Large intestine (tissue), 1 donor: ENCODE data around the gene SPATA3. TPM values are rescaled to one million over a fixed set of nuclear protein-coding genes. Genes with fewer than 3 reads are reported as not detected.

ENCODE experiments used
- polyA plus RNA-seq: library from polyadenylated mRNA; unstranded; fragments of 120-200 nt; gene quantifications from one replicate; pipeline ENCODE4 v1.2.1, GENCODE V29; 2013

Gene SPATA3
- polyA plus RNA-seq, 1 donor, result not detected

Other genes starting within 250 kb of the SPATA3 start
- gene ITM2C, start 131.2 kb upstream of the SPATA3 start, polyA plus RNA-seq, result 321 TPM
- 0.63 TPM for gene GPR55, start 70.9 kb upstream of the SPATA3 start, polyA plus RNA-seq
- 42.0 TPM for gene C2orf72, start 41.4 kb downstream of the SPATA3 start, polyA plus RNA-seq
- gene PSMD1, start 60.7 kb downstream of the SPATA3 start, polyA plus RNA-seq, result 58.7 TPM
- 6.7 TPM for gene HTR2B, start 128.9 kb downstream of the SPATA3 start, polyA plus RNA-seq
- gene ARMC9, start 202.5 kb downstream of the SPATA3 start, polyA plus RNA-seq, result 14.4 TPM